ENCODE measurements around the gene MAML2.

Gene MAML2

DNA sequence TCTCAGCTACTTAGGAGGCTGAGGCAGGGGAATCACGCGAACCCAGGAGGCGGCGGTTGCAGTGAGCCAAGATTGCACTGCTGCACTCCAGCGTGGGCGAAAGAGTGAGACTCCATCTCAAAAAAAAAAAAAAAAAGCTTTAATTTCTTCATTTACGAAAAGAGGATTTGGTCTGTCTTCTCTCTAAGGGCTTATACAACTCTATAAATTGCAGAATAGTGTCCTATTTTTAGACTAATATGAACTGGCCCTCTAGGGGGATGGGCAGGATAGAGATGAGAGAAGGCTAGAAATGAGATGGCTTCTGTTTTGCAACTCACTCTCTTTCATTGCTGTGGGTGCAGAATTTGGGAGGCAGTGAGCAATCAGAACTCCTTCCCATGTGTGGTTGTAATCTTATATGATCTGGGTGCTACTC lies 11.3 kb downstream of the MAML2 start:
- peak overlapping the region; percentile 56 for H3K4me3 Mint-ChIP-seq
- peaks cover 33% of the 10 kb centered on the region for H3K36me3 Mint-ChIP-seq
- peak overlapping the region; percentile 42 for H3K27ac Mint-ChIP-seq
- H3K9me3 Mint-ChIP-seq (ENCODE audit: low read depth) = no peaks in the 10 kb centered on the region
- peaks cover 89% of the 10 kb centered on the region for H3K4me1 Mint-ChIP-seq (ENCODE audit: low read depth)
- H3K27me3 Mint-ChIP-seq = no peaks in the 10 kb centered on the region

DNA sequence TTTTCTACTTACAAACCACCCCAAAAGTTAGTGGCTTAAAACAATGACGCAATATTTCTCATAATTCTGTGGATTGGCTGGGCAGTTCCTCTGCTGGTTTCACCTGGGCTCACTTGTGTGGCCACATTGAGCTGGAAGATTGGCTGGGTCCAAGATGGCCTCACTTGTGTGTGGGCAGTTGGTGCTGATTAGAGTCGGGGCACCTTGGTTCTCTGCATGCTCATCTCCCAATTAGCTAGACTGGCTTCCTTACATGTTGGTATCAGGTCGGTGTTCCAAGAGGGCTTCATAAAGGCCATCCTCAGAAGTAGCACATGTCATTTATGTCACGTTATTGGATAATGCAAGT lies 12.5 kb downstream of the MAML2 start:
- Mint-ChIP-seq H3K27ac (peak overlapping the region; percentile 87), H3K9me3 (ENCODE audit: low read depth) (no peaks in the 10 kb centered on the region), H3K4me3 (peak overlapping the region; percentile 54), H3K36me3 (peaks cover 29% of the 10 kb centered on the region), H3K27me3 (no peaks in the 10 kb centered on the region), H3K4me1 (ENCODE audit: low read depth) (peaks cover 88% of the 10 kb centered on the region)

DNA sequence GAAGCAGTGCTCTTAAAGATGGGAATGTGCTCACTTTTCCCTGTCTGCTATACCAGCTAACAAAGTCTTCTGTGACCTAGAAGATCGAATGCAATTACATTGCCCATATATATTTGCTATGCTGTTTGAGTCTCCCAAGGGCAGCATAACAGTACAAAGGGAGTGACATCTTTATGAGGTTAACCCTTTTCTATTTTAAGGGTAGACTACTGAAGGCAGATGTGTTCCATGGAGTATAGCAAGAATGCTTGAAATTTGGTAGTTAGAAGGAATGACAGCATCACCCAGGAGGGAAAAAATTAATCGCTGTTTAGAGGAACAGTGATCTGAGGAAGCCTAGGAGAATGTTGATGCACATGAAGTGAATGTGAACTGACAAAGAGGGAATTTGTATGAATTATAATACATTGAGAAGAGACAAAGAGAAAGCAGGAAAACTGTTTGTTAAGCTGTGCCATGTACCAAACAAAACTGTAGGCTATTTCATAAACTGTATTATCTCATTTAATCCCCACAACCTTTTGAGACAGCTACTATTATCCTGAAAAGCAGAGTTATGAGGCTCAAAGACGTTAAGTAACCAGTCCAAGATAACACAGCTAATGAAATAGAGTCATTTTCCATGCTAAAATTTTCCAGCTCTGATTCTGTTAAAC lies 13.0 kb downstream of the MAML2 start:
- Mint-ChIP-seq H3K27me3 (no peaks in the 10 kb centered on the region), H3K4me3 (peak overlapping the region; percentile 18), H3K4me1 (ENCODE audit: low read depth) (peaks cover 88% of the 10 kb centered on the region), H3K9me3 (ENCODE audit: low read depth) (no peaks in the 10 kb centered on the region), H3K36me3 (peaks cover 27% of the 10 kb centered on the region), H3K27ac (peak overlapping the region; percentile 87)

DNA sequence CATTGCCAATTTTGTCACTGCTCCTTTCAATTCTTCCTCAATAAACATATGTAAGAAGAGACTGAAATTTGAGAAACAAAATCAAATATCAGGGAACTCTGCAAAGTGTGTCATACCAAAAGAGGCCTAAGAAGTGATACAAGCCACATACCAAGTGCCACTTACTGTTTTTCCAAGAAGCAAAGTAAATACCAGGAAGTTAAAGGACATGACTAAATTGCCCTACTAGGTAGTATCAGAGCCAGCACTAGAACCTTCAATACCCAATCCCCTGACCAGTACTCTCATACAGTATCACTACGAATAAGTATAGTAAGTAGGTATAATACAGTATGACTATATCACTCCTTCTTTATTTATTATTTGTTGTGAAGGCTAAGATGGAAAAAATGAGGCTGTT lies 13.6 kb downstream of the MAML2 start:
- Mint-ChIP-seq H3K9me3 (ENCODE audit: low read depth) (no peaks in the 10 kb centered on the region), H3K4me1 (ENCODE audit: low read depth) (peaks cover 88% of the 10 kb centered on the region)

DNA sequence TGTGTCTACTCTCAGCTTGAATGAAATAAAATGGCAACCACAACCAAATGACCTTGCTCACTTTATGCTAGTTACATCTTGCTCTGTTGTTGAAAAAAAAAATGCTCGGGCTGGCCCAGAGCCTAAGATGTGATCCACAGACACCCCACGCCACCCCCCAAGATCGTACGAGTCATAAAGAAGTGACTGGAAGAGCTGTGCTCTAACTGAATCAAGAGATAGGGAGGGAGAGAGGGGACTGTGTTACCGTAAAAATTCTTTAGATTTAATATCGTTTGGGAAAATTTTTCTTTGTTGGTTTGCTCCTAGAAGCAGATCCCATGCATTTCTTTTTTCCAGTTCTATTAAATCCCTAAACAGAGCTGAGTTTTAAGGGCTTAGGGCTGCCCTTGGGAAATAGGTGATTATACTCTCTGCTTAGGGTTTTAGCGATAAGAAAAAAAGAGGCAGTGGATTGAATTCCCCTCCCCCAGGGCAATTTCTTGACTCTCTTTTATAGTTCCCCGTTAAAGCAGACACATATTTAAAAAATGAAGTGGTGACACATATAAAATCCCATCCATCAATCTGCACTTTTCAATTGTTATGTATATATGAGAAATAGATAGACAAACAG lies 14.5 kb downstream of the MAML2 start:
- Mint-ChIP-seq H3K27me3 (no peaks in the 10 kb centered on the region), H3K4me1 (ENCODE audit: low read depth) (peaks cover 89% of the 10 kb centered on the region), H3K36me3 (peaks cover 21% of the 10 kb centered on the region), H3K9me3 (ENCODE audit: low read depth) (no peaks in the 10 kb centered on the region), H3K4me3 (peak overlapping the region; percentile 40), H3K27ac (peak overlapping the region; percentile 87)

More for the DNA sequence above, 13.6 kb downstream of the MAML2 start:
- Mint-ChIP-seq H3K36me3 (peaks cover 25% of the 10 kb centered on the region), H3K27ac (peak overlapping the region; percentile 87), H3K4me3 (peak overlapping the region; percentile 40), H3K27me3 (no peaks in the 10 kb centered on the region)

DNA sequence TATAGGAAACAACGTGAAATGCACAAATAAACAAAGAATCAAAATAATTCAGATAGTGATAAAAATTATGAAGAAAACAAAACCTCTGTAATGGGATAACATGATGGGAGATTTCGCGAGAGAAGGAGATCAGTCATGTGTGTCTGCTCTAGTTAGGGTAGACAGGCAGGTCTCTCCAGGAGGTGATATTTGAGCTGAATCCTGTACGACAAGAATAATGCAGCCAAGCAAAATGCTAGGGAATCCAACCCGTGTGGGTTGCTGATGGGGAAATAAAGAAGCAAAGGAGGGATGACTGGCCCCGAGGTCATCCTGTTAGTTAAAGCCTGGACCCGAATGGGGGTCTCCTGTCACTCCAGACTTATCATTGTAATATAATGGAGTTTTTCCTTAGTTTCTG lies 16.0 kb downstream of the MAML2 start:
- H3K4me1 Mint-ChIP-seq (ENCODE audit: low read depth) = peaks cover 87% of the 10 kb centered on the region
- peak overlapping the region; percentile 66 for H3K27ac Mint-ChIP-seq

DNA sequence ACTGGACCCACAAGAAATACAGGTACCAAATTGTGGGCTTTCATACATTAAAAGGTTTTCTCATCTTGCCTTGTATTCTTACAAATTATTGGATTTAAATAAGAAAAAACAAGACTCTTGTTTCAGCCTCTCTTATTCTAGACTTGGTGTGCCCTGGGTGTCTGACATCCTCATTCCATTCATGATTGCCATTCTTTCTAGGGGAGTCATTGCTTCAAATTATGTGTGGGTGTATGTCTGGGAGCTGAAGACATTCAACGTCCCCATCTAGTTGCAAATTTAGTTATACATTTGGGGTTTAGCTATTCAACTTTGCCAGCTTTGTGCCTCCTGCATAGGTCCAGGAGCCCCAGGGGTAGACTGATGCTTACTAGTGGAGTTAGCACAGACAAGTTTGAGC lies 18.1 kb downstream of the MAML2 start:
- Mint-ChIP-seq H3K9me3 (ENCODE audit: low read depth) (no peaks in the 10 kb centered on the region), H3K4me3 (peak overlapping the region; percentile 15), H3K27me3 (no peaks in the 10 kb centered on the region), H3K4me1 (ENCODE audit: low read depth) (peaks cover 91% of the 10 kb centered on the region), H3K36me3 (peaks cover 19% of the 10 kb centered on the region), H3K27ac (peak overlapping the region; percentile 61)

More for the DNA sequence above, 16.0 kb downstream of the MAML2 start:
- Mint-ChIP-seq H3K4me3 (no peak overlapping the region), H3K27me3 (no peaks in the 10 kb centered on the region), H3K36me3 (peaks cover 17% of the 10 kb centered on the region), H3K9me3 (ENCODE audit: low read depth) (no peaks in the 10 kb centered on the region)

DNA sequence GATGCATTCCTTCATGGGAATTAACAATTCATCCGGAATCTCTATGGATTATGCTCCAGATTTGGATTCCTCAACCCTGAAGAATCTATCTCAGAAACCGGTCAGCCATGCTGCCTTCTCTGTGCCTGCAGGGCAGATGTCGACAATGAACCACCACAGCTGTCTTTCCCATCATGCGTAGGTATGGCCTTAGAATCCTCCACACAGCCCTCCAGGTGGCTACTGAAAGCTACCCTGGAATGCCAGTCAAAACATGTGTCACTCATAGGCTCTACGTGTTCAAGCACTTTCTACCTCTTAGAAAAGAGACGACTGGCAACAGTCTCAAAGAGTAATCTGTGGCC lies 19.4 kb downstream of the MAML2 start:
- Mint-ChIP-seq H3K27me3 (no peaks in the 10 kb centered on the region), H3K36me3 (peaks cover 19% of the 10 kb centered on the region), H3K27ac (no peak overlapping the region), H3K9me3 (ENCODE audit: low read depth) (no peaks in the 10 kb centered on the region), H3K4me3 (no peak overlapping the region), H3K4me1 (ENCODE audit: low read depth) (peaks cover 91% of the 10 kb centered on the region)

DNA sequence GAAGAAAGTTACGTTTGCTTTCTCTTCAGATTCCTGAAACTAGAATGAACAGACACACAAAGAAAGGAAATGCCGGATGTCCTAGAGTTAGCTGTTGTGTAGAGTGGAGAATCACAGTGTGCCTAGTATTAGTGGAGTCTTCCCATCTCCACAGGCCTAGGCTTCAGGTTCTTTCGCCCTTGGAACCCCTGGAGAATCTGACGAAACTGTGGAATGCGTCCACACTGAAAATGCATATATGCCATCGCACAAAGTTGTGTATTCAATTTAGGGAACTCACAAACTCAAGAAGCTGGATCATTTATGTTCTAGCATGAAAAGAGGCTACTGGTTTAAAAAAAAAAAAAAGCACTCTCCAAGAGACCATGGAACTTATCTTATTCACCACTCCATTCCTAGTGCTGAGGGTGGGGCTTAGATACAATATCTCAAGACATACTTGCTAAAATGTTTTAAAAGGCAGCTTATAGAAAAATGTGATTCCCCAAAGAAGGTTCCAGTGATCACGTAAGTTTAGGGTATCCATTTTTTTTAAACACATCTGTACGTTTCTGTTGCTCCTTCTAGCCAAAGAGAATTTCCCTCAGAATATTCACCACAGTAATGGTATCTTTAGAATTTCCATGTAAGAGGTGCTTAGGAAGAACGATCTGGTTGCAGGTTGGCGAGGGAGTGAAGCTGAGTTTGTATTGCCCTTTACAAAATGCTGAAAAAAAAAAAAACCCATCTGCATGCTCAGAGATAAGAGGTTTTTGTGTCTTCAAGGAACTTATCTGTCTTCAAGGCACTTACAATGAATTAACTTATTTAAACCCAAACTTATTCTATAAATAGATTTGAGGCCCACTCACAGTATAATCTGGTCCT lies 20.0 kb downstream of the MAML2 start:
- H3K4me3 Mint-ChIP-seq = no peak overlapping the region
- H3K36me3 Mint-ChIP-seq = peaks cover 19% of the 10 kb centered on the region
- H3K4me1 Mint-ChIP-seq (ENCODE audit: low read depth) = peaks cover 92% of the 10 kb centered on the region

DNA sequence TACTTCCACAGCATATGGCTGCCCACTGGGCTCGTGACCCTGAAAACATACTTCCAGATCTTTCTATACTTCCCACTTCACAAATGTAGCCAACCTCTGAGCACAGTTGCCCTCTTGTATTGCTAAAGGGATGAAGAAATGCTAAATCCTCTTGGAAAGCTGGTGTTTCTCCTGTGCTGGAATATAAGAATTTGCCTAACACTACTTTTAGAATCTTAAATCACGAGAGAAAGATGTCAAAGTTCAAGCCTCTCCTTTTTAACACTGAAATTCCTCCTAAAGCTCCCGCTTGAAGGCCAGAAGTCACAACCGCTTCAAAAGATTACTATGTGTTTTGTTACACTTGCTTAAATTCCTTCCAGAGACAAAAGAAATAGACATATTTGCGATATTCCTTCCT lies 21.9 kb downstream of the MAML2 start:
- no peaks in the 10 kb centered on the region for H3K9me3 Mint-ChIP-seq (ENCODE audit: low read depth)
- H3K4me1 Mint-ChIP-seq (ENCODE audit: low read depth) = peaks cover 98% of the 10 kb centered on the region
- H3K4me3 Mint-ChIP-seq = no peak overlapping the region
- peaks cover 25% of the 10 kb centered on the region for H3K36me3 Mint-ChIP-seq
- no peaks in the 10 kb centered on the region for H3K27me3 Mint-ChIP-seq
- peak overlapping the region; percentile 50 for H3K27ac Mint-ChIP-seq

More for the DNA sequence above, 20.0 kb downstream of the MAML2 start:
- no peaks in the 10 kb centered on the region for H3K27me3 Mint-ChIP-seq
- H3K27ac Mint-ChIP-seq = peak overlapping the region; percentile 13
- H3K9me3 Mint-ChIP-seq (ENCODE audit: low read depth) = no peaks in the 10 kb centered on the region

DNA sequence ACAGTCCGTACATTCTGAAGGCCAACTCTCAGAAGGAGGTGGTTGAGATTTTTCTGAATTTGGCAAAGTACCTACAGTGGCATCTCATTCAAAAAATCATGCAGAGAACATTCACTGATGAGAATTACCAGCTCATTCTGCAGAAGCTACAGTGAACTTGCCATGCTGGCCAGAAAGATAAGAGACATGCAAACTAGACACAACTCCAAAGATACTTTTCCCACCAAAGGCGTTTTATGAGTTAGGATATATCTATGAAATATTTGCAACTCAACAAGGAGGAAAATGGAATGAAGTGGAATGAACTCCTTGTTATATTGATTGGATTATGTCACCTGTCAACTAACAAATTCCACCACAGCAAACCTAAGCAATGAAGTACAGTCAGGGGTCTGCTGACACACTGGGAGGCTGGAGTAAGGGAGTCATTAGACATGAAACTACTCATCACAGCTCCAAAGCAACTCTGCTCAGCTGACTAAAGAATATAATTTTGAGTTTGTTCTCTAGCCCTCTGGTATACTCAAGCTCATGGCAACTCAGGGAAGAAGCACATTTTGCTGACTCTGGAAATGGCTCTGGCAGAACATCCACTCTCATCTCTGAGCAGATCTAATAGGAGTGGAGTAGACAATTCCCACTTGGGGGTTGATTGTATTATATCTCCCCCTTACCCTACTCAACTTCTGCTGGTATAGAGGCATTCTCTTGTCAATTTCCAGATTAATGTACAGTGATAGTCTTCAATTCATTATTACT lies 22.9 kb downstream of the MAML2 start:
- no peaks in the 10 kb centered on the region for H3K9me3 Mint-ChIP-seq (ENCODE audit: low read depth)
- H3K27me3 Mint-ChIP-seq = no peaks in the 10 kb centered on the region
- H3K27ac Mint-ChIP-seq = peak overlapping the region; percentile 50
- no peak overlapping the region for H3K4me3 Mint-ChIP-seq
- peaks cover 97% of the 10 kb centered on the region for H3K4me1 Mint-ChIP-seq (ENCODE audit: low read depth)
- peaks cover 26% of the 10 kb centered on the region for H3K36me3 Mint-ChIP-seq

DNA sequence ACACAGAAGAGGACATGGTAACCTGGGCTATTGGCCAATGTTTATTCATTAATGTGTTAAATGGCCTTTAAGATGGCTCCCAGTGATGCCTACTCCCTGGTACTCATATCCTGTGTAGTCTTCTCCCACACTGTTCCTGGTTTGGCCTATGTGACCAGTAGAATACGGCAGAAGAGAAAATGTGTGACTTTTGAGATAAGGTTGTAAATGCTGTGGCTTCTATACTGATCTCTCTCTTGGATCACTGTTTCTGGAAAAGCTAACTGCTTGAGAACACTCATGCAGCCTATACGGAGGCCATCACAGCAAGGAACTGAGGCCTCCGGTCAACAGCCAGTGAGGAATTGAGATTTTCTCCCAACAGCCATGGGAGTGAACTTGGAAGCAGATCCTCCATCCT lies 24.1 kb downstream of the MAML2 start:
- Mint-ChIP-seq H3K27me3 (no peaks in the 10 kb centered on the region), H3K27ac (peak overlapping the region; percentile 11)

DNA sequence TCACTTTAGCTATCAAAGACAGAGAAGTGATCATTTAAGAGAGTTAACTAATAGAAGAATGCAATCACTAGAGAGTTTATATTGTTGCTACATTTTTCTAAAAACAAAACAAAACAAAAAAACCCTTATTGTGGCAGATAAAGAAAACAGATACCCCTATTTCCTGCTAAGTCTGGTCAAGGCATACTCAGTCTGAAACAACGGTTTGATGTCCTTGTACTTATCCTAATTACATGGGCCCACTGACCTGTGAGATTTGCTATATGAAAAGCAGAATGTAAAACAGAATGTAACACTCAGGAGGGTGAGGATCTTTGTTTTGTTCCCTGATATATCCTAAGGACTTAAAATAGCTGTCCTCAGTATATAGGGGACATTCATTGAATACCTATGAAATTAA lies 24.6 kb downstream of the MAML2 start:
- no peaks in the 10 kb centered on the region for H3K27me3 Mint-ChIP-seq
- peaks cover 24% of the 10 kb centered on the region for H3K36me3 Mint-ChIP-seq
- H3K4me3 Mint-ChIP-seq = peak overlapping the region; percentile 33
- peak overlapping the region; percentile 74 for H3K27ac Mint-ChIP-seq
- no peaks in the 10 kb centered on the region for H3K9me3 Mint-ChIP-seq (ENCODE audit: low read depth)
- H3K4me1 Mint-ChIP-seq (ENCODE audit: low read depth) = peaks cover 97% of the 10 kb centered on the region

More for the DNA sequence above, 24.1 kb downstream of the MAML2 start:
- Mint-ChIP-seq H3K36me3 (peaks cover 24% of the 10 kb centered on the region), H3K4me1 (ENCODE audit: low read depth) (peaks cover 97% of the 10 kb centered on the region), H3K9me3 (ENCODE audit: low read depth) (no peaks in the 10 kb centered on the region), H3K4me3 (no peak overlapping the region)

DNA sequence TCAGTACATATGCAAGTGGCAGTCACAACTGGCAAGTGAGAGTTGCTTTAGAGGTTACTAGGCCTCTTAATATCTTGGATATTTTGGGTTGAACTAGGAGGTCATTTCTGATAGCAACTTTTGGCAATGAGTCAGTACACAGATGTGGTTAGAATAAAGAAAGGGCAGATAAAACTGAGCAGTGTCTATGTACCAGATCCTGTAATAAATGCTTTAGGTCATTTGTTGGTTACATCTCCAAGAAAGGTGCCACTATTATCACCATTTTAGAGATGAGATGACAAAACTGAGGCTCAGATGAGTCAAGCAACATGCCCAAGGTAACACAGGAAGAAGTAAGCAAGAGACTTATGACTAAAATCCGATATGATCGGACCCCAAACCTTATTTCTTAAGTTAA lies 25.0 kb downstream of the MAML2 start:
- H3K9me3 Mint-ChIP-seq (ENCODE audit: low read depth) = no peaks in the 10 kb centered on the region
- H3K4me3 Mint-ChIP-seq = peak overlapping the region; percentile 33
- peak overlapping the region; percentile 74 for H3K27ac Mint-ChIP-seq
- peaks cover 97% of the 10 kb centered on the region for H3K4me1 Mint-ChIP-seq (ENCODE audit: low read depth)
- H3K27me3 Mint-ChIP-seq = no peaks in the 10 kb centered on the region
- H3K36me3 Mint-ChIP-seq = peaks cover 24% of the 10 kb centered on the region

Measured in activated naive CD8-positive, alpha-beta T cell (primary cell).